CD4-positive, alpha-beta T cell (primary cell): ENCODE measurements around the gene PTGDR2. TPM values are rescaled to one million over a fixed set of nuclear protein-coding genes. Genes with fewer than 3 reads are reported as not detected.

Experiments
- ATAC-seq: fragments of 200-7000 bp; cut with Tn5 transposase; one replicate; pipeline ENCODE4 v1.10.0; 2022; ENCODE audit warnings: mild to moderate bottlenecking; ENCODE audit not compliant: poor library complexity
- CTCF ChIA-PET: fragments of 350-600 bp; sonication (Branson Sonifier 250); formaldehyde crosslinking; loops from one replicate; lab custom pipeline; 2021; ENCODE audit warnings: antibody characterized with exemption, inconsistent platforms; lab: Charles Lee
- POLR2A ChIA-PET: fragments of 350-600 bp; sonication (Branson Sonifier 250); formaldehyde crosslinking; loops from one replicate; lab custom pipeline; 2021; ENCODE audit warnings: antibody characterized with exemption, inconsistent platforms; lab: Charles Lee
- DNase-seq, 14 experiments: peaks; one replicate each; pipeline ENCODE4 v3.0.0-alpha.2; 2013 to 2020; ENCODE audit warnings: mixed read lengths in 2 of 14
- H3K27ac ChIP-seq, 2 donors: one replicate each; pipeline versions ENCODE4 v1.5.1 to v1.7.0; 2013; ENCODE audit warnings: low read length in 2 of 2, low read depth in 1 of 2, mild to moderate bottlenecking in 1 of 2
- H3K27me3 ChIP-seq, 2 experiments: 1 replicate in 1 of 2; 2 replicates in 1 of 2; pipeline versions ENCODE4 v1.6.1 to v1.7.0; 2013; ENCODE audit warnings: low read length in 2 of 2, control low read depth in 1 of 2, mild to moderate bottlenecking in 1 of 2, moderate library complexity in 1 of 2; ENCODE audit not compliant: insufficient read depth in 2 of 2, control insufficient read depth in 1 of 2
- H3K36me3 ChIP-seq: one replicate; pipeline ENCODE4 v1.6.1; 2013; ENCODE audit warnings: low read length, control low read depth; ENCODE audit not compliant: insufficient read depth
- H3K4me1 ChIP-seq: one replicate; pipeline ENCODE4 v1.6.1; 2013; ENCODE audit warnings: low read length, control low read depth; ENCODE audit not compliant: insufficient read depth
- H3K4me3 ChIP-seq: one replicate; pipeline ENCODE4 v1.5.1; 2013; ENCODE audit warnings: mild to moderate bottlenecking, low read length, moderate library complexity
- H3K9me3 ChIP-seq, 2 experiments: 1 replicate in 1 of 2; 2 replicates in 1 of 2; pipeline versions ENCODE4 v1.6.1 to v1.7.0; 2013; ENCODE audit warnings: low read length in 2 of 2, mild to moderate bottlenecking in 2 of 2, control low read depth in 1 of 2, moderate library complexity in 1 of 2; ENCODE audit not compliant: control insufficient read depth in 1 of 2, insufficient read depth in 1 of 2
- H3K27ac Mint-ChIP-seq: one replicate; pipeline ENCODE4 v1.8.0; 2020; ENCODE audit warnings: mixed read lengths
- H3K27me3 Mint-ChIP-seq: one replicate; pipeline ENCODE4 v1.8.0; 2021; ENCODE audit warnings: mixed read lengths
- H3K36me3 Mint-ChIP-seq: one replicate; pipeline ENCODE4 v1.8.0; 2021; ENCODE audit warnings: low read depth, mixed read lengths
- H3K4me1 Mint-ChIP-seq: one replicate; pipeline ENCODE4 v1.8.0; 2021; ENCODE audit warnings: low read depth, mixed read lengths
- H3K4me3 Mint-ChIP-seq: one replicate; pipeline ENCODE4 v1.8.0; 2020; ENCODE audit warnings: mild to moderate bottlenecking, mixed read lengths
- H3K9me3 Mint-ChIP-seq: one replicate; pipeline ENCODE4 v1.8.0; 2020; ENCODE audit warnings: mixed read lengths
- intact Hi-C, 2 experiments: fragments of 100-400 bp; cut with DNase I in 1 of 2; cut with micrococcal nuclease in 1 of 2; formaldehyde crosslinking; loops; one replicate each; pipeline versions ENCODE4 v1.15.1 to v1.9.0; 2023 to 2025; cut with DNase I, micrococcal nuclease
- total RNA-seq, 174 experiments: library from RNA in 2 of 174; stranded (reverse) in 2 of 174; gene quantifications; one replicate each; pipeline ENCODE4 v1.2.3 and lab custom pipeline; 2021 to 2026
- TF ChIP-seq, protein P1 (sequence below): fragments of 200-600 bp; IDR thresholded peaks from one replicate; pipeline ENCODE4 v1.8.0; 2022; ENCODE audit warnings: antibody characterized with exemption, mild to moderate bottlenecking

The PTGDR2 gene
- total RNA-seq, 2 experiments from 2014 or later = 0.36 TPM

DNA sequence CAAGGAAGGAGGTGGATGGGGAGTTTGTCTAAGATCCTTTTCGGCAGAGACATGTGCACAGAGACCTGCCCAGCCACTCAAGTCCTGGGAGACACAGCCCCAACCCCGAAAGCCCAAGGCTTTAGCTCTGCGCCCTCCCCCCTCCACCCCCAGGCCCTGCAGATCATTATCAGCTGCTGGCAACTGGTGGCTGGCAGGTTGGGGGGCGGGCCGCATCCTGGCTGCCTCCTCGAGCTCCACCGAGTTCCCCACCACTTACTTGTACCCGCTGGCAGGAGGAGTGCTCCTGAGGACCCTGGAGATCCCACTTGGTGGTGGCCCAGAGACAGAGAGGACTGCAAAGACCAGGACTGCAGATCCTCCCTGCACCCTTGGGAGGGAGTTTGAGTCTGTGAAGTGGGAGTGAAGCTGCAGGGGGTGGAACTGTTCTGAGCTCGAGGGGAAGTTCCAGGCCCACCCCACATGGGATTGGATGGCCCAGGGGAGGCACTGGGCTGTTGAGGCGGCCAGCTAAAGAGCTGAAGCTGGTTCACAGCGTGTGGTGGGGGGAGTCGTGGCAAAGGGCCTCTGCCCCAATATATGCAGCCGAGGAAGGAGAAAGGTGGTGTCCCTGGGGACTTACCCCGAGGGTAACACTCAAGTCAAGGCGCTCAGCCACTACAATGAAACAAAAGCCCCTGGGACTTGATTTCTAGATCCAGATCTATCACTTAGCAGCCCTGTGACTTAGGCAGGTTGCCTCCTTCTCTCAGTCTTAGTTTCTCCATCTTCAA lies 33.7 kb downstream of the PTGDR2 start:
- ATAC-seq (no peak), DNase-seq (no peak)
- no peaks in the 10 kb centered on the region for H3K4me1 ChIP-seq
- POLR2A ChIA-PET = no interaction called here
- H3K4me3 ChIP-seq = no peak overlapping the region
- no peaks in the 10 kb centered on the region for H3K9me3 Mint-ChIP-seq
- peaks cover 0 to 3% of the 10 kb centered on the region in 2 experiments for H3K27me3 ChIP-seq
- TF ChIP-seq, protein P1, sequence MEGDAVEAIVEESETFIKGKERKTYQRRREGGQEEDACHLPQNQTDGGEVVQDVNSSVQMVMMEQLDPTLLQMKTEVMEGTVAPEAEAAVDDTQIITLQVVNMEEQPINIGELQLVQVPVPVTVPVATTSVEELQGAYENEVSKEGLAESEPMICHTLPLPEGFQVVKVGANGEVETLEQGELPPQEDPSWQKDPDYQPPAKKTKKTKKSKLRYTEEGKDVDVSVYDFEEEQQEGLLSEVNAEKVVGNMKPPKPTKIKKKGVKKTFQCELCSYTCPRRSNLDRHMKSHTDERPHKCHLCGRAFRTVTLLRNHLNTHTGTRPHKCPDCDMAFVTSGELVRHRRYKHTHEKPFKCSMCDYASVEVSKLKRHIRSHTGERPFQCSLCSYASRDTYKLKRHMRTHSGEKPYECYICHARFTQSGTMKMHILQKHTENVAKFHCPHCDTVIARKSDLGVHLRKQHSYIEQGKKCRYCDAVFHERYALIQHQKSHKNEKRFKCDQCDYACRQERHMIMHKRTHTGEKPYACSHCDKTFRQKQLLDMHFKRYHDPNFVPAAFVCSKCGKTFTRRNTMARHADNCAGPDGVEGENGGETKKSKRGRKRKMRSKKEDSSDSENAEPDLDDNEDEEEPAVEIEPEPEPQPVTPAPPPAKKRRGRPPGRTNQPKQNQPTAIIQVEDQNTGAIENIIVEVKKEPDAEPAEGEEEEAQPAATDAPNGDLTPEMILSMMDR = no peak
- H3K27ac Mint-ChIP-seq = no peak overlapping the region
- CTCF ChIA-PET = no interaction called here
- no peaks in the 10 kb centered on the region for H3K36me3 Mint-ChIP-seq
- H3K27ac ChIP-seq = no peak overlapping the region
- no peak overlapping the region for H3K4me3 Mint-ChIP-seq
- H3K9me3 ChIP-seq = peaks cover 3 to 8% of the 10 kb centered on the region in 2 experiments
- H3K27me3 Mint-ChIP-seq = no peaks in the 10 kb centered on the region
- H3K36me3 ChIP-seq = no peaks in the 10 kb centered on the region
- intact Hi-C loops = no loop called here
- no peaks in the 10 kb centered on the region for H3K4me1 Mint-ChIP-seq

DNA sequence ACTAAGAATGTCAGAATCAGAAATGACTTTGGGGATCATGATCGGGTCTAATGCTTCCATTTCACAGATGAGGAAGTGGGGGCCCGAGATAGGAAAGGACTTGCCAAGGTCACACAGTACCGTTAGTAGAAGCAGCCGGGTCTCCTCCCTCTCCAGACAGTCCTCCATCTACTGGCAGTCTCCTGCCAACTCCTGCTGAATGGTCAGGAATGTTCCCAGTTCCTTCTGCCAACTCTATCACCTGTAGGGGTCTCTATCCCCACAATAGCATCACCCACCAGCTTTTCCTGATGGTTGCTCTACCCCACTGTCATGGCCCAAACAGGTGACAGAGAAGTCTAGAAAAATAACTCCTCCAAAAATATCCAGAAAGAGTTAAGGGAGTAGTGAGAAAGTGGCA lies 37.7 kb downstream of the PTGDR2 start:
- Mint-ChIP-seq H3K4me3 (no peak overlapping the region), H3K9me3 (no peaks in the 10 kb centered on the region), H3K36me3 (no peaks in the 10 kb centered on the region), H3K27ac (no peak overlapping the region), H3K27me3 (no peaks in the 10 kb centered on the region), H3K4me1 (no peaks in the 10 kb centered on the region)
- no peaks in the 10 kb centered on the region for H3K4me1 ChIP-seq
- ChIA-PET CTCF (no interaction called here), POLR2A (no interaction called here)
- intact Hi-C loops = no loop called here
- H3K36me3 ChIP-seq = no peaks in the 10 kb centered on the region
- no peak for ATAC-seq
- H3K27me3 ChIP-seq = peaks cover 0 to 6% of the 10 kb centered on the region in 2 experiments
- no peak overlapping the region for H3K27ac ChIP-seq
- no peak overlapping the region for H3K4me3 ChIP-seq
- TF ChIP-seq, protein P1 = no peak
- DNase-seq = no peak
- H3K9me3 ChIP-seq = peaks cover 11 to 17% of the 10 kb centered on the region in 2 experiments

DNA sequence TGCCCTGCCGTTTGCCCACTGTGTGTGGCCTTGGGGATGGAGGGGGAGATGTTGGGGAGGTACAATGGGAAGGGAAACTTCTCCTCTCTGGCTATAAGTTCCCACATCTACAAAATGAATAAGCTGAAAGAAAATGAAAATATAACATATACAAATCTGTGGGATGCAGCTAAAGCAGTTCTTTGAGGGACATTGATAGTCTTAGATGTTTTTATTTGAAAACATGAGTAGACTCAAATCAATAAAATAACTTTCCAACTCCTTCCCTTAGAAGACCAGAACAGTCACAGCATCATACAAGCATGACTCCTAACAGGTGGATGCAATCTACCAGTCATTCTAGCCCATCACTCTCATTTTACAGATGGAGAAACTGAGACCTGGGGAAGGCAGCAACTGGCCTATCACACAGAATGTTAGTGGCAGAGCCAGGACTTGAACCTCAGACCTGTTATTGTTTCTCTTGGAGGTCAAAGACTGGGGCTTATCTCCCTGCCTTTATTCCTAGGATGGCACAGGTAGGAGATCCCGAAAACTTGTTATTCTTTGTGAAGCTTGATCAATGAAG lies 39.1 kb downstream of the PTGDR2 start:
- Mint-ChIP-seq H3K4me3 (no peak overlapping the region), H3K27me3 (peaks cover 2% of the 10 kb centered on the region), H3K9me3 (no peaks in the 10 kb centered on the region), H3K27ac (no peak overlapping the region), H3K4me1 (no peaks in the 10 kb centered on the region), H3K36me3 (no peaks in the 10 kb centered on the region)
- H3K27me3 ChIP-seq = peaks cover 0 to 6% of the 10 kb centered on the region in 2 experiments
- no peak for DNase-seq
- no peak for ATAC-seq
- no peaks in the 10 kb centered on the region for H3K4me1 ChIP-seq
- peaks cover 11 to 17% of the 10 kb centered on the region in 2 experiments for H3K9me3 ChIP-seq
- no peak overlapping the region for H3K4me3 ChIP-seq
- POLR2A ChIA-PET = no interaction called here
- intact Hi-C loops = no loop called here
- TF ChIP-seq, protein P1 = no peak
- no peak overlapping the region for H3K27ac ChIP-seq
- CTCF ChIA-PET = no interaction called here
- H3K36me3 ChIP-seq = no peaks in the 10 kb centered on the region
